SK-N-SH (cell line): ENCODE measurements around the gene CUX1.

Experiments
- EP300 ChIP-seq, 2 experiments: IDR thresholded peaks; 2 replicates each; pipeline versions ENCODE4 v1.4.0 to v1.6.1; 2012; ENCODE audit warnings: borderline replicate concordance in 1 of 2, low read depth in 1 of 2, low read length in 1 of 2
- EZH2phosphoT487 ChIP-seq: fragments of 200-600 bp; sonication (generic); IDR thresholded peaks from 2 replicates; pipeline ENCODE4 v1.6.1; 2017; ENCODE audit warnings: low read depth, mixed run types, mild to moderate bottlenecking, antibody characterized with exemption, moderate library complexity, borderline replicate concordance
- POLR2AphosphoS5 ChIP-seq: IDR thresholded peaks from 2 replicates; pipeline ENCODE4 v1.6.1; 2012; ENCODE audit warnings: low read depth, low read length
- RAD21 ChIP-seq: IDR thresholded peaks from 2 replicates; pipeline ENCODE4 v1.6.1; 2012; ENCODE audit warnings: mild to moderate bottlenecking, low read length
- TCF12 ChIP-seq: IDR thresholded peaks from 2 replicates; pipeline ENCODE4 v1.4.0; 2012
- TEAD4 ChIP-seq: IDR thresholded peaks from 2 replicates; pipeline ENCODE4 v1.4.0; 2012; ENCODE audit warnings: mild to moderate bottlenecking, borderline replicate concordance; ENCODE audit not compliant: insufficient read depth
- YY1 ChIP-seq: IDR thresholded peaks from 2 replicates; pipeline ENCODE4 v1.4.0; 2012; ENCODE audit warnings: low read depth, mild to moderate bottlenecking
- TF ChIP-seq, protein P1 (sequence below): IDR thresholded peaks from 2 replicates; pipeline ENCODE4 v1.4.0; 2012; ENCODE audit warnings: low read depth
- TF ChIP-seq, protein P2 (sequence below): fragments of 200-600 bp; sonication (generic); IDR thresholded peaks from 2 replicates; pipeline ENCODE4 v1.6.1; 2017; ENCODE audit warnings: antibody characterized with exemption, mild to moderate bottlenecking, moderate library complexity
- TF ChIP-seq, protein P3 (sequence below): IDR thresholded peaks from 2 replicates; pipeline ENCODE4 v1.6.1; 2012; ENCODE audit warnings: mild to moderate bottlenecking, low read depth, low read length, moderate library complexity
- TF ChIP-seq, protein P4 (sequence below): fragments of 150-350 bp; IDR thresholded peaks from 2 replicates; pipeline ENCODE4 v1.6.1; 2016; ENCODE audit warnings: mild to moderate bottlenecking, low read depth, low read length
- TF ChIP-seq, protein P5 (sequence below): fragments of 150-350 bp; IDR thresholded peaks from 2 replicates; pipeline ENCODE4 v1.6.1; 2017; ENCODE audit warnings: antibody characterized with exemption, low read length, low read depth, borderline replicate concordance
- TF ChIP-seq, protein P6 (sequence below): IDR thresholded peaks from 2 replicates; pipeline ENCODE4 v1.4.0; 2012; ENCODE audit warnings: low read depth, borderline replicate concordance

DNA sequence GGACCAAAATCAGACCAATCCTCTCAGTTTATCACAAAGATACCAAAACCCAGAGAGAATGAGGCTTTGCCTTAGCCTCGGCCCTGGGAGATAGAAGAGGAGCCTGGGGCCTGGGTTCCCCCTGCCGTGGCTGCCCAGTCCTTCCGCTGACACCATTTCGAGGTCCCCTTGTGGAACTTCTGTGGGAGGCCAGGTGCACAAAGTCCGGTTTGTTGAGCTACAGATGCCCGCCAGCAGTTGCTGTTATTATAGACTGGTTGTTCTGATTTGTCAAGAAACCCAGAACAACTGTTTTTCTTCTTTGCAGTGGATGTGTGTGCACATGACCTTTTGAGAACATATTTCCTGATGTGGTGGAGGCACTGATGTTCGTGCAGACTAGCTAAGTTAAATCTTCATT is 47.6 kb downstream of the CUX1 start:
- TF ChIP-seq, protein P1, sequence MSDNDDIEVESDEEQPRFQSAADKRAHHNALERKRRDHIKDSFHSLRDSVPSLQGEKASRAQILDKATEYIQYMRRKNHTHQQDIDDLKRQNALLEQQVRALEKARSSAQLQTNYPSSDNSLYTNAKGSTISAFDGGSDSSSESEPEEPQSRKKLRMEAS = no peak
- TF ChIP-seq POLR2AphosphoS5 = no peak
- TF ChIP-seq TCF12 = no peak
- no peak for TF ChIP-seq YY1
- TF ChIP-seq, protein P2, sequence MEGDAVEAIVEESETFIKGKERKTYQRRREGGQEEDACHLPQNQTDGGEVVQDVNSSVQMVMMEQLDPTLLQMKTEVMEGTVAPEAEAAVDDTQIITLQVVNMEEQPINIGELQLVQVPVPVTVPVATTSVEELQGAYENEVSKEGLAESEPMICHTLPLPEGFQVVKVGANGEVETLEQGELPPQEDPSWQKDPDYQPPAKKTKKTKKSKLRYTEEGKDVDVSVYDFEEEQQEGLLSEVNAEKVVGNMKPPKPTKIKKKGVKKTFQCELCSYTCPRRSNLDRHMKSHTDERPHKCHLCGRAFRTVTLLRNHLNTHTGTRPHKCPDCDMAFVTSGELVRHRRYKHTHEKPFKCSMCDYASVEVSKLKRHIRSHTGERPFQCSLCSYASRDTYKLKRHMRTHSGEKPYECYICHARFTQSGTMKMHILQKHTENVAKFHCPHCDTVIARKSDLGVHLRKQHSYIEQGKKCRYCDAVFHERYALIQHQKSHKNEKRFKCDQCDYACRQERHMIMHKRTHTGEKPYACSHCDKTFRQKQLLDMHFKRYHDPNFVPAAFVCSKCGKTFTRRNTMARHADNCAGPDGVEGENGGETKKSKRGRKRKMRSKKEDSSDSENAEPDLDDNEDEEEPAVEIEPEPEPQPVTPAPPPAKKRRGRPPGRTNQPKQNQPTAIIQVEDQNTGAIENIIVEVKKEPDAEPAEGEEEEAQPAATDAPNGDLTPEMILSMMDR = no peak
- TF ChIP-seq TEAD4 = no peak
- TF ChIP-seq, protein P3, sequence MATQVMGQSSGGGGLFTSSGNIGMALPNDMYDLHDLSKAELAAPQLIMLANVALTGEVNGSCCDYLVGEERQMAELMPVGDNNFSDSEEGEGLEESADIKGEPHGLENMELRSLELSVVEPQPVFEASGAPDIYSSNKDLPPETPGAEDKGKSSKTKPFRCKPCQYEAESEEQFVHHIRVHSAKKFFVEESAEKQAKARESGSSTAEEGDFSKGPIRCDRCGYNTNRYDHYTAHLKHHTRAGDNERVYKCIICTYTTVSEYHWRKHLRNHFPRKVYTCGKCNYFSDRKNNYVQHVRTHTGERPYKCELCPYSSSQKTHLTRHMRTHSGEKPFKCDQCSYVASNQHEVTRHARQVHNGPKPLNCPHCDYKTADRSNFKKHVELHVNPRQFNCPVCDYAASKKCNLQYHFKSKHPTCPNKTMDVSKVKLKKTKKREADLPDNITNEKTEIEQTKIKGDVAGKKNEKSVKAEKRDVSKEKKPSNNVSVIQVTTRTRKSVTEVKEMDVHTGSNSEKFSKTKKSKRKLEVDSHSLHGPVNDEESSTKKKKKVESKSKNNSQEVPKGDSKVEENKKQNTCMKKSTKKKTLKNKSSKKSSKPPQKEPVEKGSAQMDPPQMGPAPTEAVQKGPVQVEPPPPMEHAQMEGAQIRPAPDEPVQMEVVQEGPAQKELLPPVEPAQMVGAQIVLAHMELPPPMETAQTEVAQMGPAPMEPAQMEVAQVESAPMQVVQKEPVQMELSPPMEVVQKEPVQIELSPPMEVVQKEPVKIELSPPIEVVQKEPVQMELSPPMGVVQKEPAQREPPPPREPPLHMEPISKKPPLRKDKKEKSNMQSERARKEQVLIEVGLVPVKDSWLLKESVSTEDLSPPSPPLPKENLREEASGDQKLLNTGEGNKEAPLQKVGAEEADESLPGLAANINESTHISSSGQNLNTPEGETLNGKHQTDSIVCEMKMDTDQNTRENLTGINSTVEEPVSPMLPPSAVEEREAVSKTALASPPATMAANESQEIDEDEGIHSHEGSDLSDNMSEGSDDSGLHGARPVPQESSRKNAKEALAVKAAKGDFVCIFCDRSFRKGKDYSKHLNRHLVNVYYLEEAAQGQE = no peak
- TF ChIP-seq, protein P4, sequence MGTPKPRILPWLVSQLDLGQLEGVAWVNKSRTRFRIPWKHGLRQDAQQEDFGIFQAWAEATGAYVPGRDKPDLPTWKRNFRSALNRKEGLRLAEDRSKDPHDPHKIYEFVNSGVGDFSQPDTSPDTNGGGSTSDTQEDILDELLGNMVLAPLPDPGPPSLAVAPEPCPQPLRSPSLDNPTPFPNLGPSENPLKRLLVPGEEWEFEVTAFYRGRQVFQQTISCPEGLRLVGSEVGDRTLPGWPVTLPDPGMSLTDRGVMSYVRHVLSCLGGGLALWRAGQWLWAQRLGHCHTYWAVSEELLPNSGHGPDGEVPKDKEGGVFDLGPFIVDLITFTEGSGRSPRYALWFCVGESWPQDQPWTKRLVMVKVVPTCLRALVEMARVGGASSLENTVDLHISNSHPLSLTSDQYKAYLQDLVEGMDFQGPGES = no peak
- TF ChIP-seq EP300 (IDR thresholded peaks at IDR 0.05; ENCODE audit: borderline replicate concordance in 1 of 2, low read depth in 1 of 2, low read length in 1 of 2) = no peak
- TF ChIP-seq EZH2phosphoT487 = no peak
- TF ChIP-seq, protein P5, sequence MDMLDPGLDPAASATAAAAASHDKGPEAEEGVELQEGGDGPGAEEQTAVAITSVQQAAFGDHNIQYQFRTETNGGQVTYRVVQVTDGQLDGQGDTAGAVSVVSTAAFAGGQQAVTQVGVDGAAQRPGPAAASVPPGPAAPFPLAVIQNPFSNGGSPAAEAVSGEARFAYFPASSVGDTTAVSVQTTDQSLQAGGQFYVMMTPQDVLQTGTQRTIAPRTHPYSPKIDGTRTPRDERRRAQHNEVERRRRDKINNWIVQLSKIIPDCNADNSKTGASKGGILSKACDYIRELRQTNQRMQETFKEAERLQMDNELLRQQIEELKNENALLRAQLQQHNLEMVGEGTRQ = no peak
- TF ChIP-seq, protein P6, sequence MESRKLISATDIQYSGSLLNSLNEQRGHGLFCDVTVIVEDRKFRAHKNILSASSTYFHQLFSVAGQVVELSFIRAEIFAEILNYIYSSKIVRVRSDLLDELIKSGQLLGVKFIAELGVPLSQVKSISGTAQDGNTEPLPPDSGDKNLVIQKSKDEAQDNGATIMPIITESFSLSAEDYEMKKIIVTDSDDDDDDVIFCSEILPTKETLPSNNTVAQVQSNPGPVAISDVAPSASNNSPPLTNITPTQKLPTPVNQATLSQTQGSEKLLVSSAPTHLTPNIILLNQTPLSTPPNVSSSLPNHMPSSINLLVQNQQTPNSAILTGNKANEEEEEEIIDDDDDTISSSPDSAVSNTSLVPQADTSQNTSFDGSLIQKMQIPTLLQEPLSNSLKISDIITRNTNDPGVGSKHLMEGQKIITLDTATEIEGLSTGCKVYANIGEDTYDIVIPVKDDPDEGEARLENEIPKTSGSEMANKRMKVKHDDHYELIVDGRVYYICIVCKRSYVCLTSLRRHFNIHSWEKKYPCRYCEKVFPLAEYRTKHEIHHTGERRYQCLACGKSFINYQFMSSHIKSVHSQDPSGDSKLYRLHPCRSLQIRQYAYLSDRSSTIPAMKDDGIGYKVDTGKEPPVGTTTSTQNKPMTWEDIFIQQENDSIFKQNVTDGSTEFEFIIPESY = no peak
- TF ChIP-seq RAD21 = no peak
